Activated CD4-positive, CD25-positive, alpha-beta regulatory T cell (primary cell): ENCODE data around the gene CCDC78.

Experiments
- DNase-seq, 4 experiments: peaks; one replicate each; lab custom pipeline; 2025; lab: John Stamatoyannopoulos, UW

CCDC78 gene

GRCh38 chr16:726438-727290 lies at the start of gene CCDC78, which contains the start of gene HAGHL:
Gene CCDC78 (minus strand): TSS chr16:726443. CDS start chr16:726367, 76 bp downstream.
Gene HAGHL (plus strand): TSS chr16:727106. CDS start chr16:727510, 404 bp downstream.
- DNase-seq: peak in 3 of 4 experiments; percentile 42 to 52 (median 49)

GRCh38 chr16:775236-775796 lies 49.1 kb upstream of the CCDC78 start:
- no peak for DNase-seq

GRCh38 chr16:774086-775001 lies 48.1 kb upstream of the CCDC78 start:
- DNase-seq: no peak

- no peak for DNase-seq
These were observed 46.7 kb upstream of the CCDC78 start for GRCh38 chr16:772959-773358.

GRCh38 chr16:770411-770810 lies 44.2 kb upstream of the CCDC78 start:
- no peak for DNase-seq

- DNase-seq: no peak
These were observed 43.7 kb upstream of the CCDC78 start for GRCh38 chr16:769934-770333.

GRCh38 chr16:769184-769784 lies 43.0 kb upstream of the CCDC78 start:
- DNase-seq: no peak

- no peak for DNase-seq
These were observed 42.2 kb upstream of the CCDC78 start for GRCh38 chr16:768428-768827.

- DNase-seq: no peak
These were observed 41.5 kb upstream of the CCDC78 start for GRCh38 chr16:767743-768235.

- no peak for DNase-seq
These were observed 40.8 kb upstream of the CCDC78 start for GRCh38 chr16:766820-767640.

- no peak for DNase-seq
These were observed 40.0 kb upstream of the CCDC78 start for GRCh38 chr16:766008-766819.

- DNase-seq: no peak
These were observed 39.2 kb upstream of the CCDC78 start for GRCh38 chr16:765488-765865.

- DNase-seq: no peak
These were observed 38.7 kb upstream of the CCDC78 start for GRCh38 chr16:764848-765487.

- no peak for DNase-seq
These were observed 38.0 kb upstream of the CCDC78 start for GRCh38 chr16:764184-764750.

- DNase-seq: no peak
These were observed 37.3 kb upstream of the CCDC78 start for GRCh38 chr16:763369-764183.

- DNase-seq: no peak
These were observed 36.5 kb upstream of the CCDC78 start for GRCh38 chr16:762595-763268.

GRCh38 chr16:761625-762513 lies 35.6 kb upstream of the CCDC78 start:
- DNase-seq: no peak
